Activated effector memory CD4-positive, alpha-beta T cell treated with anti-CD3 and anti-CD28 coated beads, Interleukin-2, amount 50 U/mL, for 16 hours (primary cell): ENCODE measurements around the gene HK3.
"Not testable (repeated sequence)": the region's sequence is repeated elsewhere in the genome, so short reads cannot be mapped to it uniquely, and the experiment has no call there.

Experiments
- DNase-seq: peaks from one replicate; pipeline ENCODE4 v3.0.0-alpha.2; 2020

Gene HK3

GRCh38 chr5:176881021-176881749 lies 18.0 kb downstream of the HK3 start:
- DNase-seq = no peak

GRCh38 chr5:176880366-176881020 lies 18.7 kb downstream of the HK3 start:
- no peak for DNase-seq

- no peak for DNase-seq
Observed at GRCh38 chr5:176879663-176880361, 19.3 kb downstream of the HK3 start.

- DNase-seq = no peak
Observed at GRCh38 chr5:176878906-176879662, 20.1 kb downstream of the HK3 start.

- no peak for DNase-seq
Observed at GRCh38 chr5:176878463-176878862, 20.7 kb downstream of the HK3 start.

GRCh38 chr5:176877793-176878331 lies 21.3 kb downstream of the HK3 start:
- DNase-seq = no peak

- no peak for DNase-seq
Observed at GRCh38 chr5:176876506-176877431, 22.4 kb downstream of the HK3 start.

GRCh38 chr5:176875783-176876505 lies 23.2 kb downstream of the HK3 start:
- DNase-seq = no peak

- DNase-seq = no peak
Observed at GRCh38 chr5:176875014-176875550, 24.1 kb downstream of the HK3 start.

GRCh38 chr5:176874198-176874780 lies 24.9 kb downstream of the HK3 start:
- DNase-seq = no peak

- DNase-seq = no peak
Observed at GRCh38 chr5:176873541-176874172, 25.5 kb downstream of the HK3 start.

- DNase-seq = not testable (repeated sequence)
Observed at GRCh38 chr5:176873011-176873410, 26.1 kb downstream of the HK3 start.

- not testable (repeated sequence) for DNase-seq
Observed at GRCh38 chr5:176872586-176872985, 26.6 kb downstream of the HK3 start.

- DNase-seq = not testable (repeated sequence)
Observed at GRCh38 chr5:176870644-176871043, 28.5 kb downstream of the HK3 start.

GRCh38 chr5:176870110-176870591 lies 29.0 kb downstream of the HK3 start:
- no peak for DNase-seq

GRCh38 chr5:176869501-176870109 lies 29.5 kb downstream of the HK3 start:
- no peak for DNase-seq

- DNase-seq = no peak
Observed at GRCh38 chr5:176868731-176869130, 30.4 kb downstream of the HK3 start.

GRCh38 chr5:176868126-176868525 lies 31.0 kb downstream of the HK3 start:
- DNase-seq = no peak

GRCh38 chr5:176866707-176867310 lies 32.3 kb downstream of the HK3 start:
- no peak for DNase-seq
